Measurements from ENCODE around the gene UBR1. TPM values are rescaled to one million over a fixed set of nuclear protein-coding genes. Genes with fewer than 3 reads are reported as not detected.

Gene UBR1
- polyA plus RNA-seq, 1 donor (not counting 4 experiments of a cell fraction or from before 2014, with no cell fraction given): 17.4 TPM

GRCh38 chr15:42911058-42911592 is 194.7 kb downstream of the UBR1 start:
- Histone ChIP-seq H3K27ac (ENCODE audit: control insufficient read depth, insufficient read depth, low read length) (no peak overlapping the region), H2AFZ (ENCODE audit: control insufficient read depth, low read length) (no peak overlapping the region), H3K27me3 (ENCODE audit: control insufficient read depth, extremely low read depth, insufficient read depth, low read length) (no peaks in the 10 kb centered on the region), H4K20me1 (ENCODE audit: control insufficient read depth, extremely low read depth, insufficient read depth, low read length) (no peaks in the 10 kb centered on the region), H3K4me3 (ENCODE audit: control insufficient read depth in 2 of 3, extremely low read depth in 1 of 3, insufficient read depth in 2 of 3, low read depth in 1 of 3, low read length in 3 of 3) (no peak overlapping the region), H3K4me1 (ENCODE audit: control insufficient read depth, extremely low read depth, insufficient read depth, low read length) (peaks cover 15% of the 10 kb centered on the region), H3K36me3 (ENCODE audit: control insufficient read depth in 2 of 2, extremely low read depth in 1 of 2, insufficient read depth in 2 of 2, low read length in 2 of 2) (peaks cover 0 to 1% of the 10 kb centered on the region in 2 experiments), H3K9me1 (ENCODE audit: control insufficient read depth, extremely low read depth, insufficient read depth, low read length) (no peaks in the 10 kb centered on the region), H3K9ac (ENCODE audit: control insufficient read depth, extremely low read depth, insufficient read depth, low read length) (no peak overlapping the region), H3K9me3 (ENCODE audit: control insufficient read depth, low read depth, low read length) (no peaks in the 10 kb centered on the region), H3K4me2 (ENCODE audit: control insufficient read depth, extremely low read depth, insufficient read depth, low read depth, low read length) (no peak overlapping the region), H3K79me2 (ENCODE audit: control insufficient read depth, insufficient read depth, low read length) (peaks cover 31% of the 10 kb centered on the region)
- TF ChIP-seq CTCF (optimal IDR thresholded peaks at IDR 0.05 in 1 of 3, IDR thresholded peaks at IDR 0.05 in 1 of 3, conservative IDR thresholded peaks at IDR 0.05 in 1 of 3; ENCODE audit: extremely low read depth in 1 of 3, insufficient read depth in 2 of 3, low read length in 3 of 3) (no peak), EZH2 (IDR thresholded peaks at IDR 0.05; ENCODE audit: low read length) (no peak)
- dilution Hi-C loops (cut with MboI; ENCODE audit: extremely low pct_ligation_motif_present, low sequenced_read_pairs): no loop called here
- FAIRE-seq: no peak
- DNase-seq (ENCODE audit: low read depth, low spot score): no peak

- dilution Hi-C loops (cut with MboI; ENCODE audit: extremely low pct_ligation_motif_present, low sequenced_read_pairs): no loop called here
- TF ChIP-seq CTCF (optimal IDR thresholded peaks at IDR 0.05 in 1 of 3, IDR thresholded peaks at IDR 0.05 in 1 of 3, conservative IDR thresholded peaks at IDR 0.05 in 1 of 3; ENCODE audit: extremely low read depth in 1 of 3, insufficient read depth in 2 of 3, low read length in 3 of 3) (no peak), EZH2 (IDR thresholded peaks at IDR 0.05; ENCODE audit: low read length) (no peak)
- Histone ChIP-seq H3K4me2 (ENCODE audit: control insufficient read depth, extremely low read depth, insufficient read depth, low read depth, low read length) (peak overlapping the region; percentile 33), H3K79me2 (ENCODE audit: control insufficient read depth, insufficient read depth, low read length) (peaks cover 34% of the 10 kb centered on the region), H3K4me1 (ENCODE audit: control insufficient read depth, extremely low read depth, insufficient read depth, low read length) (peaks cover 15% of the 10 kb centered on the region), H3K9me3 (ENCODE audit: control insufficient read depth, low read depth, low read length) (no peaks in the 10 kb centered on the region), H3K27me3 (ENCODE audit: control insufficient read depth, extremely low read depth, insufficient read depth, low read length) (no peaks in the 10 kb centered on the region), H3K36me3 (ENCODE audit: control insufficient read depth in 2 of 2, extremely low read depth in 1 of 2, insufficient read depth in 2 of 2, low read length in 2 of 2) (no peaks in the 10 kb centered on the region), H3K27ac (ENCODE audit: control insufficient read depth, insufficient read depth, low read length) (peak overlapping the region; percentile 5), H3K9ac (ENCODE audit: control insufficient read depth, extremely low read depth, insufficient read depth, low read length) (no peak overlapping the region), H3K9me1 (ENCODE audit: control insufficient read depth, extremely low read depth, insufficient read depth, low read length) (no peaks in the 10 kb centered on the region), H4K20me1 (ENCODE audit: control insufficient read depth, extremely low read depth, insufficient read depth, low read length) (no peaks in the 10 kb centered on the region), H3K4me3 (ENCODE audit: control insufficient read depth in 2 of 3, extremely low read depth in 1 of 3, insufficient read depth in 2 of 3, low read depth in 1 of 3, low read length in 3 of 3) (no peak overlapping the region), H2AFZ (ENCODE audit: control insufficient read depth, low read length) (no peak overlapping the region)
- FAIRE-seq: no peak
- no peak for DNase-seq (ENCODE audit: low read depth, low spot score)
Observed at GRCh38 chr15:42908538-42908937, 197.3 kb downstream of the UBR1 start.

All from keratinocyte (primary cell).